Measurements from ENCODE around the gene TBC1D23. TPM values are rescaled to one million over a fixed set of nuclear protein-coding genes. Genes with fewer than 3 reads are reported as not detected.

Gene TBC1D23
- total RNA-seq, 1 experiment from 2014 or later, result 37.9 TPM

- TF ChIP-seq EZH2phosphoT487 (IDR thresholded peaks at IDR 0.05; ENCODE audit: borderline replicate concordance, low read length) (no peak), EZH2 (IDR thresholded peaks at IDR 0.05; ENCODE audit: low read length, unreplicated experiment) (no peak), CTCF (conservative IDR thresholded peaks at IDR 0.05; ENCODE audit: low read depth, low read length) (no peak)
- DNase-seq, result no peak
- no peak overlapping the region for H3K4me3 ChIP-seq (ENCODE audit: low read length)
- no peaks in the 10 kb centered on the region for H3K9me2 ChIP-seq (replicated peaks; ENCODE audit: low read length)
- H3K36me3 ChIP-seq (ENCODE audit: low read depth, low read length), result no peaks in the 10 kb centered on the region
- no peaks in the 10 kb centered on the region for H3K79me2 ChIP-seq (ENCODE audit: low read length)
- H3F3A ChIP-seq (ENCODE audit: low read length, unreplicated experiment), result no peaks in the 10 kb centered on the region
- no peak overlapping the region for H3K9ac ChIP-seq (ENCODE audit: low read length)
- no peaks in the 10 kb centered on the region for H4K20me1 ChIP-seq (ENCODE audit: low read length)
- CTCF ChIA-PET, result no interaction called here
- no peaks in the 10 kb centered on the region for H3K4me1 ChIP-seq (ENCODE audit: insufficient read depth, low read length)
- H3K27me3 ChIP-seq (ENCODE audit: low read length), result no peaks in the 10 kb centered on the region
- no peak overlapping the region for H3K27ac ChIP-seq (ENCODE audit: low read length)
- H3K9me3 ChIP-seq (ENCODE audit: low read length), result no peaks in the 10 kb centered on the region
- POLR2A ChIA-PET (ENCODE audit: unreplicated experiment), result no interaction called here
- no peak overlapping the region for H2AFZ ChIP-seq (ENCODE audit: low read length)
- intact Hi-C loops (cut with micrococcal nuclease), result no loop called here
- ATAC-seq, result no peak
- BruUV-seq (replicated peaks), result no TSS peak
- no peak overlapping the region for H3K4me2 ChIP-seq (ENCODE audit: low read length)
These were observed 13.8 kb upstream of the TBC1D23 start for GRCh38 chr3:100246999-100247398.

- ChIA-PET CTCF (no interaction called here), POLR2A (ENCODE audit: unreplicated experiment) (no interaction called here)
- no peak overlapping the region for H3K4me3 ChIP-seq (ENCODE audit: low read length)
- H3F3A ChIP-seq (ENCODE audit: low read length, unreplicated experiment), result no peaks in the 10 kb centered on the region
- H3K27ac ChIP-seq (ENCODE audit: low read length), result no peak overlapping the region
- H3K4me1 ChIP-seq (ENCODE audit: insufficient read depth, low read length), result peaks cover 12% of the 10 kb centered on the region
- no peak overlapping the region for H3K4me2 ChIP-seq (ENCODE audit: low read length)
- H3K79me2 ChIP-seq (ENCODE audit: low read length), result no peaks in the 10 kb centered on the region
- no peak for DNase-seq
- H3K9me2 ChIP-seq (replicated peaks; ENCODE audit: low read length), result no peaks in the 10 kb centered on the region
- H3K27me3 ChIP-seq (ENCODE audit: low read length), result no peaks in the 10 kb centered on the region
- intact Hi-C loops (cut with micrococcal nuclease), result no loop called here
- ATAC-seq, result no peak
- TF ChIP-seq EZH2phosphoT487 (IDR thresholded peaks at IDR 0.05; ENCODE audit: borderline replicate concordance, low read length) (no peak), CTCF (conservative IDR thresholded peaks at IDR 0.05; ENCODE audit: low read depth, low read length) (no peak), EZH2 (IDR thresholded peaks at IDR 0.05; ENCODE audit: low read length, unreplicated experiment) (no peak)
- H3K36me3 ChIP-seq (ENCODE audit: low read depth, low read length), result no peaks in the 10 kb centered on the region
- H4K20me1 ChIP-seq (ENCODE audit: low read length), result no peaks in the 10 kb centered on the region
- no peaks in the 10 kb centered on the region for H3K9me3 ChIP-seq (ENCODE audit: low read length)
- H3K9ac ChIP-seq (ENCODE audit: low read length), result no peak overlapping the region
- no peak overlapping the region for H2AFZ ChIP-seq (ENCODE audit: low read length)
- BruUV-seq (replicated peaks), result no TSS peak
These were observed 8.8 kb upstream of the TBC1D23 start for GRCh38 chr3:100252001-100252400.

DNA sequence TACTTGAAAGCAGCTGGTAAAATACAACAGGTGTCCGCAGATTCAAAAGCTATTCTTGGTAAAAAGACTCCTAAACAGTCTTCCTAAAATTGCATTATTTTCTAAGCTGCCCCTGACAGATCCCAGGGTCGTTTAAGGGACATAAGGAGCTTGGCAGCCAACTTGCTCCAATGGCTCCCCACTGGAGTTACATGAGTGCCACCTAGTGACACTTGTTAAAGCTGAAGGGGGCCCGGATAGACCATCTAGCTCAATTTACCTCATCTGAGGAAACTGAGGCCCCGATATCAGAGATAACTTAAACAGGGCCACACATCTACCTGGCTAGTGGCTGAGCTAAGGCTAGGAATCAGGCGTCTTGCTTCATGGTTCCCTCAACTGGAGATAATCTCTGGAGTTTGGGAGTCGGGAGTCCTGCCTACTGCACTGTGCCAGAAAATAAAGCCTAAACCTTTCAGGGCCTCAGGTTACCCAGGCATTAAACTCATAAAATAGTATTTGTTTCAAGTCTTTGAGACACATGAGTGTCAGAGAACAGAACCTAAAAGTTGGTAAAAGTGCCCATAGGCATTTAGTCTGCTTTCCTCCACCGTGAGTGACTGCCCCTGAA, 6.5 kb upstream of the TBC1D23 start:
- Histone ChIP-seq H3K9me3 (ENCODE audit: low read length) (no peaks in the 10 kb centered on the region), H4K20me1 (ENCODE audit: low read length) (no peaks in the 10 kb centered on the region), H3K36me3 (ENCODE audit: low read depth, low read length) (no peaks in the 10 kb centered on the region), H3F3A (ENCODE audit: low read length, unreplicated experiment) (no peaks in the 10 kb centered on the region), H3K27ac (ENCODE audit: low read length) (no peak overlapping the region), H3K4me1 (ENCODE audit: insufficient read depth, low read length) (peaks cover 20% of the 10 kb centered on the region), H3K9me2 (replicated peaks; ENCODE audit: low read length) (no peaks in the 10 kb centered on the region), H2AFZ (ENCODE audit: low read length) (no peak overlapping the region), H3K27me3 (ENCODE audit: low read length) (no peaks in the 10 kb centered on the region), H3K4me2 (ENCODE audit: low read length) (no peak overlapping the region), H3K79me2 (ENCODE audit: low read length) (no peaks in the 10 kb centered on the region), H3K4me3 (ENCODE audit: low read length) (no peak overlapping the region), H3K9ac (ENCODE audit: low read length) (no peak overlapping the region)
- ChIA-PET POLR2A (ENCODE audit: unreplicated experiment) (interaction anchor here (0.5 to 1.2 kb wide), 5 partner anchors 149 to 754 kb away, joined by 3 to 8 read pairs (median 6); no protein-coding TSS in a partner anchor), CTCF (interaction anchor here (0.5 to 1.3 kb wide), 19 partner anchors 69 to 1260 kb away, joined by 3 to 48 read pairs (median 6); no protein-coding TSS in a partner anchor)
- DNase-seq (peak; percentile 82), ATAC-seq (peak; percentile 94)
- TF ChIP-seq CTCF (conservative IDR thresholded peaks at IDR 0.05; ENCODE audit: low read depth, low read length) (peak; percentile 97), EZH2phosphoT487 (IDR thresholded peaks at IDR 0.05; ENCODE audit: borderline replicate concordance, low read length) (no peak)
- no TSS peak for BruUV-seq (replicated peaks)
- intact Hi-C loops (cut with micrococcal nuclease), result loop anchor here (1.0 kb wide), 4 partner anchors 148 to 422 kb away; no protein-coding TSS in a partner anchor
